ENCODE data around the gene PORCN.

- no peak for TF ChIP-seq CCAR2 (IDR thresholded peaks at IDR 0.05; ENCODE audit: low read depth, low read length)
- no peak for TF ChIP-seq ZNF23 (CRISPR knock-in tag; IDR thresholded peaks at IDR 0.05)
- TF ChIP-seq TBP (optimal IDR thresholded peaks at IDR 0.05; ENCODE audit: low read depth, low read length), result no peak
- no peak for TF ChIP-seq MAZ (CRISPR knock-in tag; conservative IDR thresholded peaks at IDR 0.05 in 1 of 2, IDR thresholded peaks at IDR 0.05 in 1 of 2)
These were observed 36.6 kb upstream of the PORCN start for GRCh38 chrX:48472225-48472624.
